Lung (tissue), 12 donors: ENCODE measurements around the gene CFL2. TPM values are rescaled to one million over a fixed set of nuclear protein-coding genes. Genes with fewer than 3 reads are reported as not detected.

Experiments
- ATAC-seq: fragments of 200-7000 bp; cut with Tn5 transposase; one replicate; pipeline ENCODE4 v1.9.1; 2020; ENCODE audit warnings: moderate number of reproducible peaks; ENCODE audit not compliant: insufficient read depth, low FRiP score
- DNase-seq, 3 donors: peaks; one replicate each; pipeline ENCODE4 v3.0.0-alpha.2; 2013 to 2017
- H3K27ac ChIP-seq, 2 donors: one replicate each; pipeline ENCODE4 v1.5.1; 2013; ENCODE audit warnings: mild to moderate bottlenecking in 2 of 2, moderate library complexity in 2 of 2, control low read depth in 1 of 2, inconsistent platforms in 1 of 2, low read depth in 1 of 2, low read length in 1 of 2
- H3K27me3 ChIP-seq, 3 donors: one replicate each; pipeline ENCODE4 v1.5.1; 2013; ENCODE audit warnings: low read length in 2 of 3; ENCODE audit not compliant: control insufficient read depth in 3 of 3, insufficient read depth in 3 of 3
- H3K36me3 ChIP-seq, 4 donors: one replicate each; pipeline ENCODE4 v1.5.1; 2013; ENCODE audit warnings: low read length in 4 of 4, mild to moderate bottlenecking in 1 of 4, moderate library complexity in 1 of 4; ENCODE audit not compliant: control insufficient read depth in 4 of 4, insufficient read depth in 4 of 4
- H3K4me1 ChIP-seq, 5 donors: one replicate each; pipeline ENCODE4 v1.5.1; 2013; ENCODE audit warnings: low read length in 5 of 5, mild to moderate bottlenecking in 2 of 5, moderate library complexity in 1 of 5; ENCODE audit not compliant: control insufficient read depth in 5 of 5, insufficient read depth in 5 of 5
- H3K4me3 ChIP-seq: one replicate; pipeline ENCODE4 v1.5.1; 2013; ENCODE audit warnings: mild to moderate bottlenecking, control low read depth, moderate library complexity
- H3K9ac ChIP-seq, 2 donors: one replicate each; pipeline ENCODE4 v1.5.1; 2013; ENCODE audit warnings: low read length in 2 of 2, control low read depth in 1 of 2; ENCODE audit not compliant: insufficient read depth in 1 of 2
- H3K9me3 ChIP-seq, 4 donors: one replicate each; pipeline ENCODE4 v1.5.1; 2013; ENCODE audit warnings: low read length in 3 of 4, mild to moderate bottlenecking in 1 of 4, moderate library complexity in 1 of 4; ENCODE audit not compliant: control insufficient read depth in 4 of 4, insufficient read depth in 3 of 4
- CTCF ChIP-seq: IDR thresholded peaks from 2 replicates; pipeline ENCODE4 v1.5.1; 2012; ENCODE audit warnings: mild to moderate bottlenecking; ENCODE audit errors: control extremely low read depth, extremely low read depth
- WGBS, 2 donors: extraction: QIAGEN DNeasy Blood & Tissue Kit; methylation state at CpG; one replicate each; pipeline ENCODE4 v1.1.7; 2013; 5-methylcytosine and 5-hydroxymethylcytosine counted together
- polyA plus RNA-seq, 2 donors: library from polyadenylated mRNA; stranded (reverse); fragments of 200-250 nt; gene quantifications; one replicate each; pipeline ENCODE4 v1.2.1, GENCODE V29; 2013
- total RNA-seq, 2 donors: library from RNA; depleted of rRNA in 1 of 2; stranded (reverse); fragments of >200 nt in 1 of 2; gene quantifications; one replicate each; pipeline ENCODE4 v1.2.1, GENCODE V29; 2014 to 2021
- donor health status: control.
- donor health status: control.
- donor health status: Bipolar disorder and iron deficiency.
- donor health status: healthy.
- donor health status: DM: yes; HTN: yes; CAD: no.

The CFL2 gene
- total and polyA plus RNA-seq, 4 donors: 17.1 to 77.8 (median 33.7) TPM

- DNase-seq (peak in 2 of 3 donors; percentile 44 to 56), ATAC-seq (no peak)
- TF ChIP-seq CTCF: no peak
- WGBS, 2 donors: 45 to 49% methylated on average over 8 of the region's 8 CpGs
- Histone ChIP-seq H3K4me3 (no peak overlapping the region), H3K27ac (peak overlapping the region in 1 of 2 donors; percentile 95), H3K9me3 (no peaks in the 10 kb centered on the region), H3K27me3 (no peaks in the 10 kb centered on the region), H3K9ac (peak overlapping the region in 1 of 2 donors; percentile 40), H3K36me3 (peaks cover 2 to 12% (median 8%) of the 10 kb centered on the region in 4 donors), H3K4me1 (peaks cover 0 to 21% (median 7%) of the 10 kb centered on the region in 5 donors)
Observed at GRCh38 chr14:34715127-34715863, 902 bp upstream of the CFL2 start.

- peak; percentile 34 for ATAC-seq
- no peak for TF ChIP-seq CTCF
- 2% methylated on average over 31 to 33 of the region's 33 CpGs for WGBS, 2 donors
- Histone ChIP-seq H3K27ac (peak overlapping the region; percentile 95 to 99), H3K36me3 (peaks cover 2 to 15% (median 8%) of the 10 kb centered on the region in 4 donors), H3K27me3 (no peaks in the 10 kb centered on the region), H3K9ac (peak overlapping the region; percentile 72 to 77), H3K9me3 (no peaks in the 10 kb centered on the region), H3K4me3 (peak overlapping the region; percentile 98), H3K4me1 (peaks cover 0 to 24% (median 7%) of the 10 kb centered on the region in 5 donors)
- DNase-seq: peak in 2 of 3 donors; percentile 70 to 71
Observed at GRCh38 chr14:34713681-34714319, 593 bp downstream of the CFL2 start.

- no peaks in the 10 kb centered on the region for H3K27me3 ChIP-seq
- H3K36me3 ChIP-seq: peaks cover 2 to 15% (median 8%) of the 10 kb centered on the region in 4 donors
- H3K9me3 ChIP-seq: no peaks in the 10 kb centered on the region
- no peak for ATAC-seq
- no peak overlapping the region for H3K4me3 ChIP-seq
- no peak for DNase-seq
- peak overlapping the region in 1 of 2 donors; percentile 95 for H3K27ac ChIP-seq
- H3K4me1 ChIP-seq: peaks cover 0 to 24% (median 7%) of the 10 kb centered on the region in 5 donors
- 66 to 72% methylated on average over 6 of the region's 6 CpGs for WGBS, 2 donors
- H3K9ac ChIP-seq: peak overlapping the region; percentile 72 to 77
- TF ChIP-seq CTCF: no peak
Observed at GRCh38 chr14:34713122-34713680, 1.2 kb downstream of the CFL2 start.
